CD4-positive, alpha-beta T cell treated with Interferon gamma for 1 hour (primary cell): ENCODE results near the gene SUSD3.

Experiments
- DNase-seq: peaks from one replicate; pipeline ENCODE4 v3.0.0-alpha.2; 2020

Gene SUSD3

DNA sequence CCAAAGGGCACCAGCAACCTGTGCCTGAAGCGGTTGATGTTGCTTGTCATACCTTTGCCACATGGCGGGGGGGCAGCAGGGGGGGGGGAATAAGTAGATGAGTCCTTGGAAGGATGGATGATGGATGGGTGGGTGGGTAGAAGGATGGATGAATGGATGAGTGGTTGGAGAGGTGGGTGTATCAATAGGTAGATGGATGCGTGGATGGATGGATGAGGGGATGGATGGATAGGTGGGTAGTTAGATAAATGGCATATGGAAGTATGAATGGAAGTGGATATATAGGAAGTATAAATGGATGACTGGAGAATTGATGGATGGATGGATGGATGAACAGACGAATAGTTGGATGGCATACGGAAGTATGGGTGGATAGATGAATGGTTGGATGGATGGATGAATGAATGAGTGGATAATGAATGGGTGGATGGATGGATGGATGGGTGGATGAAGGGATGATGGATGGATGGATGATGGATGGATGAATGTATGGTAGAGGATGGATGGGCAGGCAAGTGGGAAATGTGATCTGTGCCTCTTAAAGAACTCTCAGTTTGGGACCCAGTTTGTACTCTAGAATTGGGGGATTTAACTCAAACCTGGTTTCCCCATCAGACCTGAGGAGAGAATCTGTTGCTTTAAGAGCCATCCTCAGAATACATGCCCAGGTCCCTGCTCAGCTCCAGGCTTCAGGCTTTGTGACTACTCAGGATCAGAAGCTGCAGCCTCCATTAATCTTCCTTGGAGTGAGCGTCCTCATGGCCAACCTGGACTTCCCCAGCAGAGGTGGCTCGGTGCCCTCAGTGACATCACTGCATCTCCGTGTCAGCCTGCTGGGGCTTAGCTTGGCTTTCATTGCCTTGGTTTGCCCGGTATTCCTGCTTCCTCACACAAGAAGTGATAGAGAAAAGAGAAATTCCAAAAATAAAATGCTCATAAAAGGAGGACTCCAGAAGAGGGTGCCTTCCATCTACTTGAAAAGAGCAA, 27.6 kb upstream of the SUSD3 start:
- no peak for DNase-seq

GRCh38 chr9:93031629-93032430, 26.7 kb upstream of the SUSD3 start:
- no peak for DNase-seq

DNA sequence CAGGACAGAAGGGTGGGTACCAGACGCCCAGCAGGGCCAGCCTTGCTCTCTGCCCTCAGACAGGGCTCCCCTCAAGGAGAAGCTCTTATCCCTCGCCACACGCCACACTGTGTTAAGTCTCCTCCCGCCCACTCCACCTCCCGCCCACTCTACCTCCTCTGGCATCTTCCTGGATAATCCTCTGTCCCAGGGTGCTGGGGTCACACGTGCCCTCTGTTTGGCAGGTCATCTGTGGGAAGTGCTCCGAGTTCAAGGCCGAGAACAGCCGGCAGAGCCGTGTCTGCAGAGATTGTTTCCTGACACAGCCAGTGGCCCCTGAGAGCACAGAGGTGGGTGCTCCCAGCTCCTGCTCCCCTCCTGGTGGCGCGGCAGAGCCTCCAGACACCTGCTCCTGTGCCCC, 26.0 kb upstream of the SUSD3 start:
- no peak for DNase-seq

- DNase-seq = no peak
These were observed 25.0 kb upstream of the SUSD3 start for GRCh38 chr9:93033531-93033930.

DNA sequence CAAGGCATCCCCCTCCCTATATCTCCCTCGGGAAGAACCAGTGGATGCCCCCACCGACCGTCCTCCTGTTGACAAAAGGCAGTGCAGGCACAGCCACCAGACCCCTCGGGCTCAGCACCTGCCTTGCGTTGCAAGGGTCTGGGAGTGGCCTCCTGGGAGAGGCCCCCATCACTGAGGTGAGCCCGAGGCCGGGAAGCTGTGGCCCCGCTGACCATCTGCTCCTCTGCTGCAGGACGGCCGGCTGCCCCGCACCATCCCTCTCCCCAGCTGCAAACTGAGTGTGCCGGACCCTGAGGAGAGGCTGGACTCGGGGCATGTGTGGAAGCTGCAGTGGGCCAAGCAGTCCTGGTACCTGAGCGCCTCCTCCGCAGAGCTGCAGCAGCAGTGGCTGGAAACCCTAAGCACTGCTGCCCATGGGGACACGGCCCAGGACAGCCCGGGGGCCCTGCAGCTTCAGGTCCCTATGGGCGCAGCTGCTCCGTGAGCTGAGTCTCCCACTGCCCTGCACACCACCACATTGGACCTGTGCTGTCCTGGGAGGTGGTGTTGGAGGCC, 23.3 kb upstream of the SUSD3 start:
- no peak for DNase-seq

DNA sequence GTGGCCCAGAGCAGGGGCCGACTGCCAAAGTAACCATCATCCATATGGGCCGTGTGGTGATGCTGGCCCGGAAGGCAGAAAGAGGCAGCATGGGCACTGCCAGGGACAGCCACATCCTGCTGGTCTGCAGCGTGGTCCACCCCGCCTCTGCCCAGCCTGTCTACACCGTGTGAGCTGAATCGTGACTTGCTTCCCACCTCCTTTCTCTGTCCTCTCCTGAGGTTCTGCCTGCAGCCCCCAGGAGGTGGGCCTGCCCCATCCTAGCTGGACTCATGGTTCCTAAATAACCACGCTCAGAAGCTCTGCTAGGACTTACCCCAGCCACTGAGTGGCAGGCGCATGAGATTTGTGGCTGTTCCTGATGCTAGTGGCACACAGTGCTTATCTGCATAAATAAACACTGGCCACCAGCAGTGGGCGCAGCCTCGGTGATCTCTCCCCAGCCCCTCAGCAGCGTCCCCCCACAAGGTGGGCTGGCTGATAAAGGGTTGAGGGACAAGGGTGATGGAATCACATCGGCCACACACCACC, 22.6 kb upstream of the SUSD3 start:
- no peak for DNase-seq

DNA sequence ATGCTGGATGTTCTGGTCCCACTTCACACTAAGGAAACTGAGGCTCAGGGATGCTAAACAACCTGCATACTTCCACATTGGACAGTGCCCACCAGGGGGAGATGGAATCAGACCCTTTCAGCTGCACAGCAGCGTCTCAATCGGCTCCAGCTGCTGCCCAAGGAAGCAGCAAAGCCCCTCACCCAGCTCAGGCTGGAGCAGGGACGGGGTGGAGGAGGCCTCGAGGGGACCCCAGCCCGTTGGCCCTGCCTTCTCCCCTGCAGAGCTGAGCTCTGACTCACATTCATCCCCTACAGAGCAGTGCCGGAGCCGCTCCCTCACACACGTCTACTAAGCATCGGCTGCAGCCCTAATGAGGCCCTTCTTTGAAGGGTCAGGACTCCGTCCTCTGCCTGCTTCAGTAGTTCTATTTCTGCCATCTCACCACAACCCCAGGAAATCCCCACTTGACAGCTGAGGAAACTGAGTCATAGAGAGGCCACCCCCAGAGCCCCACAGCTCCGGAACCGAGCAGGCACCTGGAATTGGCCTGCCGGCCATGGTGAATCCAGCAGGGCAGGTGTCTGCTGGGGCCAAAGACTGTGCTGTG, 21.5 kb upstream of the SUSD3 start:
- DNase-seq = no peak

DNA sequence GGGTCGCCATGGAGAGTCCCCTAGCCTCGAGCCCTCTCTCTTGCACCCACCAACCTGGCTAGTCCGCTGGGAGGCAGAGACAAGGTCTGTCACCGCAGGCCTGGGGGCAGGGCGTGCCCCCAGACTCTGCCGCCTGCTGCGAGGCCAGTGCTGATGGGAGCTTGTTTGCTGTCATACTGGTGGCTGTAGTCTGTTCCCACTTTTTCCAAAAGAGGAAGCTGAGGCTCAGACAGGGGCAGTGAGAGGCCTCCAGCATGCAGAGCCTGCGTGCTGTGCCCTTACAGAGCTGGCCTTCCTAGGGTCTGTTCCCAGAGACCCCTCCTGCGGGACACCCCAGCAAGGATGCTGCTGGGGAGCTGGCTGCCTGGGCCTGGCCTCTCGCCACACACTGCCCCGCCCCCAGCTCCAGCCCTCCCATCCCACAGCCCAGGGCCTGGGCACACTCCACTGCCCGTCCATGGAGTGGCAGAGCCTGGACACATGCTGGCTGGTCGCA, 21.0 kb upstream of the SUSD3 start:
- DNase-seq = peak; percentile 38

GRCh38 chr9:93038918-93039317, 19.6 kb upstream of the SUSD3 start:
- no peak for DNase-seq

GRCh38 chr9:93039456-93039855, 19.0 kb upstream of the SUSD3 start:
- no peak for DNase-seq

DNA sequence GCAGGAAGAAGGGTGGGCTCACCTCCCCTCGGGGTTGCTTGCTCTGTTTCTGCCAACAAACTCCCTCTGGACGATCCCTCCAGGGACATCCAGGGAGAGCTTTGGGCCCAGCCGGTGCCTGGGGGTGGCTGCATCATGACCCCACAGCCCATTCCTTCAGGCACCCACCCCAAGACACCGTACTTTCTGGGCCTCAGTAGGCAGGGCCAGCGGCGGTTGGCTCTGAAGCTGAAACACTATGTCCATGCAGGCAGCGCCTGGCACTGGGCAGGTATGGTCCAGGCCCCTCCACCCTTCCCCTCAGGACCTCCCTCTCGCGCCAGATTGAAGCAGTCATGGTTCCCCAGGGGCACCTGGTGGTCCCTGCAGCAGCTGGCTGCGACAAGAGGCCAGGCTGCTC, 18.5 kb upstream of the SUSD3 start:
- no peak for DNase-seq

DNA sequence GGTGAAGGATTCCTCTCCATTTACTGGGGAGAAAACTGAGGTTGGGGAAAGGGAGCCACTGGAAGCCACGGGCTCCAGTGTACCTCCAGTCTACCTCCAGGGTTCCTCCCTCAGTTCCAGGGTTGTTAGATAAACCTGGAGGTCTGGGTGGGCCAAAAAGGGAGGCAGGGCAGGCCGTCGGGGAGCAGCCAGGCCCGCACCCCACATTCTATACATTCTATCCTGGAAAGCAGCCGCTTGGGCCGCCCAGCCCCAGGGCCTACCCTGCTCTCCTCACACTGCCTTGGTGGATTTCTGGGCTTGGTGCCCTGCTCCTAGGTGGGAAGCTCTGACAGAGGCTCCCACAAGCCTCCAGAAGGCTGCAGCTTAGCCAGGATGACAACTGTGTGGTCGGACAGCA, 18.1 kb upstream of the SUSD3 start:
- no peak for DNase-seq

GRCh38 chr9:93041108-93041802, 17.2 kb upstream of the SUSD3 start:
- no peak for DNase-seq

DNA sequence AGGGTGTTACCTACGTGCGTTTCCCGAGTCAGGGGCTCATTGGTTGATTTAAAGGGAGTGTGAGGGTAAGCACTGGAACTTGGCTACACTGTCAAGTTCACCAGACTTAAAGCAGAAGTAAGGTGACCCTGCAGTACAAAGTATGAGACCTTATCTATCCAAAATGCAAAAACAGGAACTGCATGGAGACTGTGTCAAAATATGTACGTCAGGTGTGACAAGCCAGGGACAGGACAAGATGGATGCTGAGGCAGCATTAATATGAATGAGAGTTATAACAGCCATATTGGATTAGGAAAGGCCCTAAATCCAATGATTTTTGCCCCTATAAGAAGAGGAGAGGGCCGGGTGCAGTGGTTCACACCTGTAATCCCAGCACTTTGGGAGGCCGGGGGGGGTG, 15.4 kb upstream of the SUSD3 start:
- no peak for DNase-seq

DNA sequence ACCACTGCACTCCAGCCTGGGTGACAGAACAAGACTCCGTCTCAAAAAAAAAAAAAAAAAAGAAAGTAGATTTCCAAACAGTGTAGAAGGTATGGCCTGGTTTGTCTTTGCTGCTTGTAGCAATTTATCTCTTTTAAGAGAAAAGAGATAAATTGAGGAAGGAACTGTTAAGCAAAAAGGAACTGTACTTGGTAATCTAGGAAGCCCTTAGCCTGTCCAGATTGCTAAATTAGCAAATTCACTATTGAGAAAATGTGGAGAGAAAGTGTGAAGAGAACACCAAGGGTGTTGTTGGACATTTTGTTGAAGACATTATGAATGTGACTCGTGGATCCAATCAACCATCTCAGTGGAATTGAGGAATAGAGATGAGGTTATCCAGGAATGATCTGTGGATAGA, 13.0 kb upstream of the SUSD3 start:
- DNase-seq = no peak

DNA sequence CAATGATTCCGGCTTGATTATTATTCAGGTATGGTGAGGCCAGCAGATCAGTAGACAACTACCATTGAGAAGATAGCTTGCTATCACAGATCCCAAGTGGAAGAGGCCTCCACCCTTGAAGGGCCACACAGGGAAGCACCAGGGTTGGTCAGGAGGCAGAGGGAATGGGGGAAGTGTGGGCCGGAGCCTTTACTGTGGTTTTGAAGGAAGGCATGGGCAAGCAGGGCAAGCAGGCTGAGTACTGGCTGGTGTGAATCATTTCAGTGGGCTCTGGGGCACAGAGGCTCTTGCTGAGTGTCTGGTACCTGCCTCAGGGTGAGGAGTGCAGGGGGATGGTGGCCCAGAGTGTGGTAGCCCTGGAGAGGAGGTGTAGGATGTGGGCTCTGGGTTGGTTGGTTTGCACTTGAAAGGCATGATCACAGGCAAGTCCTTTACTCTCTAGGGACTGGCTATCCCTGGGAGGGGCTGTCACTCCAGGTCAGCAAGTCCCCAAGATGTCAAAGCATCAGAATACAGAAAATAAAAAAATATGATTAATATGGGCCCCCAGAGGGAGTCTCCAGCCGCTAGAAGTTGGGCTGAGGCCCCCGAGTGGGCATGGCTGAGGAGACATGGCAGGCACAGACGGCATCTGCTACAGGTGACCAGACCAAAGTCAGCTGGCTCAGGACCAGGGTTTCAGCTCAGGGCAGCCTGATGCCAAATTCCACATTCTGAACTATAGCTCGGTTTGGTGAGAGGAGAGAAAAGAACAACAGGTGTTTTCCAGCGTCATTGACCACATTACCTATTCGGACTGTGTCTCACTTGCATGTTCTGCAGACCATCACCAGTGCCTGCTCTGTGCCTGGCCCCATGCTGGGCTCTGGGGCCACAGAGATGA, 9.7 kb upstream of the SUSD3 start:
- DNase-seq = no peak

DNA sequence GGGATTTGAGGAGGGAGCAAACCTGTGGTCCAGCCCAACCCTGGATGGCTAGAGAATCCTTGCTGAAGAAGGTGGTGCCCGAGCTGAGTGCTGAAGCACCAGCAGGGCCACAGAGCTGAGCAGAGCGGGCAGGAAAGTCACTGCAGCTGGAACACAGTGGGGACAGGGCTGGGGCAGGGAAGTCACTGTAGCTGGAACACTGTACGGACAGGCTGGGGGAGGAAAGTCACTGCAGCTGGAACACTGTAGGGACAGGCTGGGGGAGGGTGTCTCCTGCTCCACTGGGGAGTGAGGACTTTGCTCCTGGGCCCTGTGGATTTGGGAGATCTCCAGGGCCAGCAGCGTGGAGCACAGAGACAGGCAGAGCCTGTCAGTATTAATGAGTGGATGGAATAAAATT, 9.0 kb upstream of the SUSD3 start:
- no peak for DNase-seq

GRCh38 chr9:93050231-93050630, 8.3 kb upstream of the SUSD3 start:
- no peak for DNase-seq

GRCh38 chr9:93051680-93052089, 6.8 kb upstream of the SUSD3 start:
- DNase-seq = no peak

GRCh38 chr9:93052791-93053540, 5.5 kb upstream of the SUSD3 start:
- DNase-seq = no peak
